ENCODE measurements around the gene GAS6. TPM values are rescaled to one million over a fixed set of nuclear protein-coding genes. Genes with fewer than 3 reads are reported as not detected.

GAS6 gene
- total RNA-seq, 1 donor from 2014 or later = 502 TPM

DNA sequence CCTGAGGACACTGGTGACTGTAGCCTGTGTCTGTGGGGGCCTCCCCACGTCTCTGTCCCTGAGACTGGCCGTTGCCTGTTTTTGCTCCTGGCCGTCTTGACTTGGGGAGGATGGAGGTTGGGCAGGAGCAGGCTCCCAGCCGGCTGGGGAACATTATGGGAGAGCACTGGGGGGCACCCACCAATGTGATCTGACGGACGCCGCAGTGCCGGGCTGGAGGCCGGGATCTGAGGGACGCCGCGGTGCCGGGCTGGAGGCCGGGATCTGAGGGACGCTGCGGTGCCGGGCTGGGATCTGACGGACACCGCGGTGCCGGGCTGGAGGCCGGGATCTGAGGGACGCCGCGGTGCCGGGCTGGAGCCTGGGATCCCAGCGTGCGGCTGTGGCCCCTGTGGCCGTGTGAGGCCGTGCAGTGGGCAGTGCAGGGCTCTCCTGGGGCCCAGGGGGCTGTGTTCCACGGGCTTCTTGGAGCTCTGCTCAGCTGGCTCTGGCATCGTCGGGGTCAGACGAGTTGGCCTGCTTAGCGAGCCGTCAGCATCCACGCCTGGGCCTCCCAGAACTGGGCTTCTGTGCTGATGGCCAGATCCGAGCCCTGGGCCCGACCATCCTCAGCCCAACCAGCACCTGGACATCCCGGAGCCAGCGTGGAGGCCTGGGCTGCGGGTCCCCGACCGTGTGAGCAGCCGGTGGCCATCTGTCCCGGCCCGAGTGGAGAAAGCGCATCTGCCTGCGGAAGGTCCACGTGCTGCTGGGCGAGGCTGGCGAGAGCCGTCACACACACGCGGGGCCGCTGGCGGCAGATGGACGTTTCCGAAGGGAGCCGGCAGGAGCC, 45.8 kb downstream of the GAS6 start:
- Histone ChIP-seq H3K9me3 (no peaks in the 10 kb centered on the region), H3K4me1 (peaks cover 21 to 39% of the 10 kb centered on the region in 2 donors), H3K27ac (peak overlapping the region; percentile 72 to 77), H3K36me3 (peaks cover 26 to 32% of the 10 kb centered on the region in 2 donors), H3K27me3 (no peaks in the 10 kb centered on the region), H3K4me3 (no peak overlapping the region)
- DNase-seq (ENCODE audit: low spot score in 2 of 2) = no peak
- intact Hi-C loops (cut with DNase I) = loop anchor here (1.0 to 5.0 kb wide), 5 partner anchors 19 to 409 kb away; no protein-coding TSS in a partner anchor
- TF ChIP-seq, protein P1, sequence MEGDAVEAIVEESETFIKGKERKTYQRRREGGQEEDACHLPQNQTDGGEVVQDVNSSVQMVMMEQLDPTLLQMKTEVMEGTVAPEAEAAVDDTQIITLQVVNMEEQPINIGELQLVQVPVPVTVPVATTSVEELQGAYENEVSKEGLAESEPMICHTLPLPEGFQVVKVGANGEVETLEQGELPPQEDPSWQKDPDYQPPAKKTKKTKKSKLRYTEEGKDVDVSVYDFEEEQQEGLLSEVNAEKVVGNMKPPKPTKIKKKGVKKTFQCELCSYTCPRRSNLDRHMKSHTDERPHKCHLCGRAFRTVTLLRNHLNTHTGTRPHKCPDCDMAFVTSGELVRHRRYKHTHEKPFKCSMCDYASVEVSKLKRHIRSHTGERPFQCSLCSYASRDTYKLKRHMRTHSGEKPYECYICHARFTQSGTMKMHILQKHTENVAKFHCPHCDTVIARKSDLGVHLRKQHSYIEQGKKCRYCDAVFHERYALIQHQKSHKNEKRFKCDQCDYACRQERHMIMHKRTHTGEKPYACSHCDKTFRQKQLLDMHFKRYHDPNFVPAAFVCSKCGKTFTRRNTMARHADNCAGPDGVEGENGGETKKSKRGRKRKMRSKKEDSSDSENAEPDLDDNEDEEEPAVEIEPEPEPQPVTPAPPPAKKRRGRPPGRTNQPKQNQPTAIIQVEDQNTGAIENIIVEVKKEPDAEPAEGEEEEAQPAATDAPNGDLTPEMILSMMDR (IDR thresholded peaks at IDR 0.05) = no peak

DNA sequence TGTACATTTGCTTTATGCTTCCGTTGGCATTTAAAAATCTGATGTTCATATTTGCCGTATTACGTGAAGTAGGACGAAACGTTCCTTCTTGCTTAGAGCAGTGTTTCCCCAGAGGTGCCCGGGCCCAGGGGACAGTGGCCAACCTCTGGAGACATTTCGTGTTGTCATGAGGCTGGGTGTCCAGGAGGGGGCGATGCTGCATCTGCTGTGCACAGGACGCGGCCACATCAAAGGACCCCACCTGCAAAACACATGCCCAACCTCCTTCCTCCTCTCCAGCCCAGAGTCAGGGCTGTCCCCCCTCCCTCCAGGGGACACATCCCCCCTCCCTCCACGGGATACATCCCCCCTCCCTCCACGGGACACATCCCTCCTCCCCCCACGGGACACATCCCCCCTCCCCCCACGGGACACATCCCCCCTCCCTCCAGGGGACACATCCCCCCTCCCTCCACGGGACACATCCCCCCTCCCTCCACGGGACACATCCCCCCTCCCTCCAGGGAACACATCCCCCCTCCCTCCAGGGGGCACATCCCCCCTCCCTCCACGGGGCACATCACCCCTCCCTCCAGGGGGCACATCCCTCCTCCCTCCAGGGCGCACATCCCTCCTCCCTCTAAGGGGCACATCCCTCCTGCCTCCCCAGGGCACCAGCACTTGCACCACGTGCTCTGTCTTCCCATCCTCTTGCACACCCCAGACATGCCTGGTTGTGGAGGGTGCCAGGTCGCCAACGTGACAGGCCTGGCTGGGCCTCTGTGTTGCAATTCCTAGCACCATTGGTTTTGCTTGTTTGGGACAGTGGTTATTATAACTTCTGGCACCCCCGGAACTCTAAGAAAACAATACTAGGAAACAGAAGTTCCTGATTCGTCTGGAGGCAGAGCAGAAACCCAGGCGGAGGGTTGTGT, 46.7 kb downstream of the GAS6 start:
- Histone ChIP-seq H3K27me3 (no peaks in the 10 kb centered on the region), H3K36me3 (peaks cover 18 to 23% of the 10 kb centered on the region in 2 donors), H3K4me1 (peaks cover 21 to 39% of the 10 kb centered on the region in 2 donors), H3K9me3 (no peaks in the 10 kb centered on the region), H3K4me3 (peak overlapping the region in 1 of 2 donors; percentile 13), H3K27ac (peak overlapping the region; percentile 72 to 77)
- DNase-seq (ENCODE audit: low spot score in 2 of 2) = peak; percentile 76 to 95
- TF ChIP-seq, protein P1 (IDR thresholded peaks at IDR 0.05) = peak; percentile 81 to 91 (median 83)
- intact Hi-C loops (cut with DNase I) = loop anchor here (1.0 to 5.0 kb wide), 5 partner anchors 20 to 410 kb away; no protein-coding TSS in a partner anchor

DNA sequence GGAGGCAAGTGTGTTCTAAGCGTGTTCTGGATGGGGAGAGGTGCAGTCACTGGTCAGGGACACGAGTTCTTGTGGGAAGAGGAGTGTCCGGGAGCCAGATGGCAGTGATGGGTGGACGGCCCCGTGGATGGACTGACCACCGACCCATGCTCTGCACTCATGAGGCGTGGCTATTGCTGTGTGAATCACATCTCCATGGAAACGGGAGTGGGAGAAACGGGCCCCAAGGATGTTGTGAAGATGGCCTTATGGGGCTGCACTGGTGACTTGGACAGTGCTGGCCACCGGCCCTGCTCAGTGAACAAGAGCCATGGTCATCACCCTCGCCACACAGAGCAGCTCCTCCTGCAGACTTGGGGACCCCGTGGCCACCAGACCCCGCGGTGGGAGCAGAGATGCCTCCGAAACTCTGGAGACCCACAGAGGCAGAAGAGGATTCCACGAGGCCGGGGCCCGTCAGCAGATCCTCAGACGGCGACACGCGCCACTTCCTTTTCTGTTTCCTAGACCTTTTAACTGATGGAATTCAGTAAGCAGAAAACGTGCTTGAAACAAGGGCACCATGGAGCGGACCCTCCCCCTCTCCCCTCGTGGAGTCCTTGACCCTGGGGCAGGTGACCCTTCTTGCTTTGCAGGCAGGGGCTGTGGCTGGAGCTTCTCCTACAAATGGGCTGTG, 47.5 kb downstream of the GAS6 start:
- peaks cover 14 to 33% of the 10 kb centered on the region in 2 donors for H3K4me1 ChIP-seq
- intact Hi-C loops (cut with DNase I) = loop anchor here (2.0 to 5.0 kb wide), 2 partner anchors 88 to 411 kb away; no protein-coding TSS in a partner anchor
- H3K36me3 ChIP-seq = peaks cover 9 to 21% of the 10 kb centered on the region in 2 donors
- no peaks in the 10 kb centered on the region for H3K9me3 ChIP-seq
- H3K27me3 ChIP-seq = no peaks in the 10 kb centered on the region
- TF ChIP-seq, protein P1 (IDR thresholded peaks at IDR 0.05) = no peak
- DNase-seq (ENCODE audit: low spot score in 2 of 2) = no peak
- H3K27ac ChIP-seq = peak overlapping the region in 1 of 2 donors; percentile 72
- peak overlapping the region in 1 of 2 donors; percentile 13 for H3K4me3 ChIP-seq

DNA sequence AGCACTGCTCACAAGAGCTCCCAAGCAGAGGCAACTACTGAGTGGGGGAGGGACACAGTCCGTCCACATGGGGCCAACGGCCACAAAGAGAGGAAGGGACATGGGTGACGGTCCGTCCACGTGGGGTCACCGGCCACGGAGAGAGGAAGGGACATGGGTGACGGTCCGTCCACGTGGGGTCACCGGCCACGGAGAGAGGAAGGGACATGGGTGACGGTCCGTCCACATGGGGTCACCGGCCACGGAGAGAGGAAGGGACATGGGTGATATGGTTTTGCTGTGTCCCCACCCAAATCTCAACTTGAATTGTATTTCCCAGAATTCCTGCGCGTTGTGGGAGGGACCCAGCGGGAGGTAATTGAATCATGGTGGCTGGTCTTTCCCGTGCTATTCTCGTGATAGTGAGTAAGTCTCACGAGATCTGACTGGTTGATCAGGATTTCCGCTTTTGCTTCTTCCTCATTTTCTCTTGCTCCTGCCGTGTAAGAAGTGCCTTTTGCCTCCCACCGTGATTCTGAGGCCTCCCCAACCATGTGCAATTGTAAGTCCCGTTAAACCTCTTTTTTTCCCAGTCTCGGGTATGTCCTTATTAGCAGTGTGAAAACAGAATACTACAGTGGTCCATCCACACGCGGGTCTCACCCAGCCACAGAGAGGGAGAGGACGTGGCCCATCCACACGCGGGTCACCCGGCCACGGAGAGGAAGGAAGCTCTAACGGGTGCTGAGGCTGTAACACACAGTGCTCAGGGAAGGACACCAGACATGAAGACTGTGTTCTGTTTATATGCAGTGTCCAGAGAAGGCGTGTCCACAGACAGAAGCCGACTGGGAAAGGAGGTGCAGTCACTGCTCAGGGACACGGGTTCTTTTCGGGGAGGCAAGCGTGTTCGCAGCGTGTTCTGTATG, 48.5 kb downstream of the GAS6 start:
- no peak overlapping the region for H3K27ac ChIP-seq
- peaks cover 7 to 18% of the 10 kb centered on the region in 2 donors for H3K36me3 ChIP-seq
- H3K9me3 ChIP-seq = no peaks in the 10 kb centered on the region
- no peak for DNase-seq (ENCODE audit: low spot score in 2 of 2)
- H3K27me3 ChIP-seq = no peaks in the 10 kb centered on the region
- intact Hi-C loops (cut with DNase I) = loop anchor here (2.0 to 5.0 kb wide), 2 partner anchors 89 to 412 kb away; no protein-coding TSS in a partner anchor
- TF ChIP-seq, protein P1 (IDR thresholded peaks at IDR 0.05) = no peak
- no peak overlapping the region for H3K4me3 ChIP-seq
- H3K4me1 ChIP-seq = peaks cover 14 to 28% of the 10 kb centered on the region in 2 donors
